HCT116 (cell line): ENCODE measurements around the gene SECTM1. TPM values are rescaled to one million over a fixed set of nuclear protein-coding genes. Genes with fewer than 3 reads are reported as not detected.

Experiments used
- ATAC-seq: fragments of 200-7000 bp; cut with Tn5 transposase; 2 replicates; pipeline ENCODE4 v1.9.1; 2020; ENCODE audit warnings: mild to moderate bottlenecking, moderate library complexity
- BruUV-seq: library from RNA; stranded (reverse); fragments of 400-500 nt; replicated peaks from 2 replicates; lab custom pipeline; 2021; lab: Mats Ljungman, UMichigan
- CTCF ChIA-PET: fragments of 300-600 bp; sonication (Branson Sonifier 250); formaldehyde crosslinking; loops from one replicate; lab custom pipeline; 2021; ENCODE audit warnings: antibody characterized with exemption; lab: Charles Lee
- POLR2A ChIA-PET: fragments of 300-600, 350-600 bp; sonication (Branson Sonifier 250); formaldehyde crosslinking; loops from one replicate; lab custom pipeline; 2021; ENCODE audit warnings: antibody characterized with exemption; lab: Charles Lee
- RAD21 ChIA-PET, 2 experiments: fragments of 300-600 bp; sonication (Branson Sonifier 250); formaldehyde crosslinking; loops; one replicate each; lab custom pipeline; 2023; ENCODE audit warnings: low total read pairs in 2 of 2; ENCODE audit not compliant: uncharacterized antibody in 2 of 2, unreplicated experiment in 2 of 2, low non-redundant PET in 1 of 2; lab: Charles Lee
- DNase-seq: peaks from one replicate; pipeline ENCODE4 v3.0.0-alpha.2; 2010; ENCODE audit warnings: low read depth, low spot score
- H2AFZ ChIP-seq: fragments of 200-600 bp; shearing (Covaris generic), sonication (generic); 2 replicates; pipeline ENCODE4 v1.6.1; 2017; ENCODE audit warnings: low read depth, mixed run types, mixed read lengths, antibody characterized with exemption, low read length; ENCODE audit not compliant: poor library complexity, severe bottlenecking
- H3K27ac ChIP-seq: 2 replicates; pipeline ENCODE4 v1.5.1; 2012; ENCODE audit warnings: low read depth, low read length
- H3K27me3 ChIP-seq: fragments of 200-600 bp; sonication (generic); 2 replicates; pipeline ENCODE4 v1.6.1; 2016; ENCODE audit warnings: mixed run types, low read length, mixed read lengths; ENCODE audit not compliant: insufficient read depth
- H3K36me3 ChIP-seq, 2 experiments: fragments of 200-500 bp in 1 of 2; fragments of 200-600 bp in 1 of 2; sonication (Bioruptor generic) in 1 of 2; sonication (generic) in 1 of 2; 2 replicates each; pipeline versions ENCODE4 v1.5.1 to v1.6.1; 2014 to 2016; ENCODE audit warnings: low read length in 2 of 2, inconsistent platforms in 1 of 2, mixed read lengths in 1 of 2, mixed run types in 1 of 2; ENCODE audit not compliant: insufficient read depth in 2 of 2, control insufficient read depth in 1 of 2
- H3K4me1 ChIP-seq, 2 experiments: fragments of 200-600 bp in 1 of 2; sonication (generic) in 1 of 2; 2 replicates each; pipeline versions ENCODE4 v1.5.1 to v1.6.1; 2012 to 2017; ENCODE audit warnings: low read length in 2 of 2, inconsistent platforms in 1 of 2, mild to moderate bottlenecking in 1 of 2, mixed read lengths in 1 of 2, mixed run types in 1 of 2, moderate library complexity in 1 of 2; ENCODE audit not compliant: insufficient read depth in 2 of 2, control insufficient read depth in 1 of 2
- H3K4me2 ChIP-seq: fragments of 200-600 bp; sonication (generic); 2 replicates; pipeline ENCODE4 v1.6.1; 2017; ENCODE audit warnings: mixed run types, low read length, mixed read lengths
- H3K4me3 ChIP-seq, 2 experiments: fragments of 200-600 bp in 1 of 2; sonication (generic) in 1 of 2; replicated peaks in 1 of 2; 2 replicates each; pipeline ENCODE4 v1.5.1; 2011 to 2016; ENCODE audit warnings: low read length in 2 of 2, control low read depth in 1 of 2, low read depth in 1 of 2, mild to moderate bottlenecking in 1 of 2, mixed read lengths in 1 of 2, mixed run types in 1 of 2
- H3K79me2 ChIP-seq: fragments of 200-600 bp; sonication (generic); 2 replicates; pipeline ENCODE4 v1.6.1; 2017; ENCODE audit warnings: mild to moderate bottlenecking, mixed run types, low read length, moderate library complexity, mixed read lengths; ENCODE audit not compliant: insufficient read depth
- H3K9ac ChIP-seq: fragments of 200-600 bp; sonication (generic); 2 replicates; pipeline ENCODE4 v1.6.1; 2016; ENCODE audit warnings: low read length, mixed read lengths
- H3K9me2 ChIP-seq: fragments of 200-600 bp; sonication (generic), shearing (Covaris generic); 2 replicates; pipeline ENCODE4 v1.6.1; 2017; ENCODE audit warnings: mixed run types, mild to moderate bottlenecking, moderate library complexity; ENCODE audit not compliant: insufficient read depth
- H3K9me3 ChIP-seq, 2 experiments: fragments of 200-500 bp in 1 of 2; fragments of 200-600 bp in 1 of 2; sonication (Bioruptor generic) in 1 of 2; sonication (generic) in 1 of 2; 2 replicates each; pipeline ENCODE4 v1.6.1; 2014 to 2017; ENCODE audit warnings: low read length in 2 of 2, mixed read lengths in 2 of 2, inconsistent platforms in 1 of 2, low read depth in 1 of 2, mild to moderate bottlenecking in 1 of 2, mixed run types in 1 of 2, moderate library complexity in 1 of 2; ENCODE audit not compliant: control insufficient read depth in 1 of 2, insufficient read depth in 1 of 2
- H4K20me1 ChIP-seq: fragments of 200-600 bp; sonication (generic), shearing (Covaris generic); 2 replicates; pipeline ENCODE4 v1.6.1; 2017; ENCODE audit warnings: mixed run types, mild to moderate bottlenecking, moderate library complexity; ENCODE audit not compliant: insufficient read depth
- CBX3 ChIP-seq: IDR thresholded peaks from 2 replicates; pipeline ENCODE4 v1.6.1; 2012; ENCODE audit warnings: low read depth
- CEBPB ChIP-seq: IDR thresholded peaks from 2 replicates; pipeline ENCODE4 v1.6.1; 2012; ENCODE audit warnings: low read depth
- CTCF ChIP-seq, 3 experiments: fragments of 200-600 bp in 1 of 3; sonication (generic) in 1 of 3; IDR thresholded peaks in 2 of 3; conservative IDR thresholded peaks in 1 of 3; 2 replicates each; pipeline ENCODE4 v1.5.1; 2012 to 2017; ENCODE audit warnings: low read depth in 2 of 3, low read length in 2 of 3, antibody characterized with exemption in 1 of 3, borderline replicate concordance in 1 of 3, control low read depth in 1 of 3, mild to moderate bottlenecking in 1 of 3, mixed read lengths in 1 of 3, mixed run types in 1 of 3, moderate library complexity in 1 of 3; ENCODE audit not compliant: insufficient read depth in 1 of 3
- ELF1 ChIP-seq: IDR thresholded peaks from 2 replicates; pipeline ENCODE4 v1.6.1; 2012; ENCODE audit warnings: low read depth, borderline replicate concordance
- EZH2 ChIP-seq: fragments of 200-600 bp; sonication (generic); IDR thresholded peaks from 2 replicates; pipeline ENCODE4 v1.6.1; 2017; ENCODE audit warnings: antibody characterized with exemption, mixed run types
- EZH2phosphoT487 ChIP-seq: fragments of 200-600 bp; IDR thresholded peaks from 2 replicates; pipeline ENCODE4 v1.6.1; 2018; ENCODE audit warnings: antibody characterized with exemption, borderline replicate concordance
- SRF ChIP-seq: IDR thresholded peaks from 2 replicates; pipeline ENCODE4 v1.6.1; 2012; ENCODE audit warnings: low read depth
- TCF7L2 ChIP-seq: IDR thresholded peaks from 2 replicates; pipeline ENCODE4 v1.7.0; 2011; ENCODE audit warnings: borderline replicate concordance, inconsistent platforms; ENCODE audit not compliant: insufficient read depth, insufficient read length; ENCODE audit errors: extremely low read depth
- ZBTB33 ChIP-seq: IDR thresholded peaks from 2 replicates; pipeline ENCODE4 v1.6.1; 2011; ENCODE audit warnings: mild to moderate bottlenecking, low read length, moderate library complexity; ENCODE audit not compliant: insufficient replicate concordance; ENCODE audit errors: extremely low read depth
- intact Hi-C: fragments of 100-400 bp; cut with micrococcal nuclease; formaldehyde crosslinking; loops from 2 replicates; pipeline ENCODE4 v1.10.0; 2022
- total RNA-seq: library from RNA; stranded (reverse); gene quantifications from one replicate; pipeline ENCODE4 v1.2.1, GENCODE V29; 2021; ENCODE audit not compliant: unreplicated experiment

Gene SECTM1
- total RNA-seq, 1 experiment from 2014 or later = 6.8 TPM

GRCh38 chr17:82272495-82273326, 60.9 kb downstream of the SECTM1 start:
- peaks cover 23 to 64% of the 10 kb centered on the region in 2 experiments for H3K4me1 ChIP-seq
- BruUV-seq = TSS peak; percentile 37
- ATAC-seq = peak; percentile 30

GRCh38 chr17:82271401-82271800, 62.2 kb downstream of the SECTM1 start:
- peaks cover 34% of the 10 kb centered on the region; the same call in 1 of the 2 replicates for H4K20me1 ChIP-seq
- no peaks in the 10 kb centered on the region for H3K9me2 ChIP-seq
- H3K4me2 ChIP-seq = no peak overlapping the region
- no TSS peak for BruUV-seq
- H2AFZ ChIP-seq = no peak overlapping the region
- peaks cover 15 to 32% of the 10 kb centered on the region in 2 experiments for H3K36me3 ChIP-seq
- intact Hi-C loops = no loop called here
- no peak overlapping the region for H3K9ac ChIP-seq
- H3K4me3 ChIP-seq = no peak overlapping the region
- peaks cover 68% of the 10 kb centered on the region for H3K79me2 ChIP-seq
- TF ChIP-seq CEBPB (no peak), ZBTB33 (no peak), SRF (no peak), CTCF (IDR thresholded peaks at IDR 0.05 in 2 of 3, conservative IDR thresholded peaks at IDR 0.05 in 1 of 3; ENCODE audit: borderline replicate concordance in 1 of 3, insufficient read depth in 1 of 3, low read depth in 2 of 3, low read length in 2 of 3) (no peak)
- TF ChIP-seq, all 23 proteins: peak for 0
- ChIA-PET CTCF (no interaction called here), RAD21 (no interaction called here), POLR2A (interaction anchor here (0.6 kb wide), 1 partner anchor 13 kb away, joined by 5 read pairs; no protein-coding TSS in a partner anchor)
- DNase-seq (no peak), ATAC-seq (no peak)
- Histone ChIP-seq H3K4me1 (peaks cover 30 to 64% of the 10 kb centered on the region in 2 experiments), H3K9me3 (no peaks in the 10 kb centered on the region), H3K27me3 (no peaks in the 10 kb centered on the region), H3K27ac (no peak overlapping the region)

More at GRCh38 chr17:82272495-82273326, 60.9 kb downstream of the SECTM1 start:
- CTCF ChIA-PET = no interaction called here
- Histone ChIP-seq H3K79me2 (peaks cover 55% of the 10 kb centered on the region), H4K20me1 (peaks cover 24% of the 10 kb centered on the region; the same call in 1 of the 2 replicates), H3K9me2 (no peaks in the 10 kb centered on the region), H2AFZ (no peak overlapping the region), H3K4me2 (peak overlapping the region; percentile 79), H3K9me3 (no peaks in the 10 kb centered on the region), H3K27me3 (no peaks in the 10 kb centered on the region), H3K36me3 (peaks cover 13 to 29% of the 10 kb centered on the region in 2 experiments), H3K4me3 (peak overlapping the region; percentile 77), H3K27ac (peak overlapping the region; percentile 95), H3K9ac (peak overlapping the region; percentile 91)
- RAD21 ChIA-PET = interaction anchor here in 1 of 2 experiments (0.8 kb wide), 1 partner anchor 10 kb away, joined by 7 read pairs; no protein-coding TSS in a partner anchor
- POLR2A ChIA-PET = interaction anchor here (0.7 to 2.4 kb wide), 3 partner anchors 11 to 432 kb away, joined by 3 to 11 read pairs (median 3); no protein-coding TSS in a partner anchor
- intact Hi-C loops = no loop called here
- TF ChIP-seq EZH2phosphoT487 (no peak), CBX3 (no peak), ELF1 (no peak), TCF7L2 (no peak), EZH2 (no peak)
- no peak for DNase-seq
